Prostate gland (tissue), 2 donors: ENCODE measurements around the gene ZNF664. TPM values are rescaled to one million over a fixed set of nuclear protein-coding genes. Genes with fewer than 3 reads are reported as not detected.

ENCODE experiments used
- DNase-seq: peaks from one replicate; pipeline ENCODE4 v3.0.0-alpha.2; 2019; ENCODE audit warnings: low spot score
- H3K27ac ChIP-seq, 2 donors: fragments of 200-600 bp; sonication (generic); 2 replicates each; pipeline ENCODE4 v1.5.1; 2017 to 2019
- H3K27me3 ChIP-seq: fragments of 200-600 bp; sonication (generic); replicated peaks from 2 replicates; pipeline ENCODE4 v1.5.1; 2019; ENCODE audit not compliant: insufficient read depth
- H3K36me3 ChIP-seq, 2 donors: fragments of 200-600 bp; sonication (generic); 1 replicate in 1 of 2; 2 replicates in 1 of 2; pipeline versions ENCODE4 v1.5.1 to v1.8.1; 2017 to 2019
- H3K4me1 ChIP-seq: fragments of 200-600 bp; sonication (generic); replicated peaks from 2 replicates; pipeline ENCODE4 v1.5.1; 2019
- H3K4me3 ChIP-seq, 2 donors: fragments of 200-600 bp; sonication (generic); 2 replicates each; pipeline ENCODE4 v1.5.1; 2017 to 2019
- H3K9me3 ChIP-seq: fragments of 200-600 bp; sonication (generic); 2 replicates; pipeline ENCODE4 v1.5.1; 2017
- POLR2A ChIP-seq: fragments of 450-650 bp; IDR thresholded peaks from one replicate; pipeline ENCODE4 v1.6.1; 2016; ENCODE audit warnings: antibody characterized with exemption, mild to moderate bottlenecking
- POLR2AphosphoS5 ChIP-seq: sonication (generic); formaldehyde crosslinking; IDR thresholded peaks from one replicate; pipeline ENCODE4 v1.6.1; 2017; ENCODE audit warnings: antibody characterized with exemption
- WGBS: methylation state at CpG from one replicate; pipeline ENCODE4 v1.1.5; 2018; 5-methylcytosine and 5-hydroxymethylcytosine counted together
- intact Hi-C: fragments of 100-400 bp; cut with DNase I; formaldehyde crosslinking; loops from one replicate; pipeline ENCODE4 v1.14.2; 2022
- total RNA-seq, 2 donors: library from RNA; depleted of rRNA; stranded (reverse); fragments of >200 nt; gene quantifications; one replicate each; pipeline ENCODE4 v1.1.0, GENCODE V29; 2016
- TF ChIP-seq, protein P1 (sequence below), 4 experiments: fragments of 200-600 bp in 2 of 4; fragments of 450-650 bp in 2 of 4; sonication (generic) in 2 of 4; IDR thresholded peaks; 1 replicate in 3 of 4; 2 replicates in 1 of 4; pipeline ENCODE4 v1.5.1; 2016 to 2019; ENCODE audit warnings: antibody characterized with exemption in 4 of 4, mild to moderate bottlenecking in 2 of 4, moderate library complexity in 2 of 4

Gene ZNF664
- total RNA-seq, 2 donors from 2014 or later, result 59.4 to 70.5 TPM

- TF ChIP-seq, protein P1, sequence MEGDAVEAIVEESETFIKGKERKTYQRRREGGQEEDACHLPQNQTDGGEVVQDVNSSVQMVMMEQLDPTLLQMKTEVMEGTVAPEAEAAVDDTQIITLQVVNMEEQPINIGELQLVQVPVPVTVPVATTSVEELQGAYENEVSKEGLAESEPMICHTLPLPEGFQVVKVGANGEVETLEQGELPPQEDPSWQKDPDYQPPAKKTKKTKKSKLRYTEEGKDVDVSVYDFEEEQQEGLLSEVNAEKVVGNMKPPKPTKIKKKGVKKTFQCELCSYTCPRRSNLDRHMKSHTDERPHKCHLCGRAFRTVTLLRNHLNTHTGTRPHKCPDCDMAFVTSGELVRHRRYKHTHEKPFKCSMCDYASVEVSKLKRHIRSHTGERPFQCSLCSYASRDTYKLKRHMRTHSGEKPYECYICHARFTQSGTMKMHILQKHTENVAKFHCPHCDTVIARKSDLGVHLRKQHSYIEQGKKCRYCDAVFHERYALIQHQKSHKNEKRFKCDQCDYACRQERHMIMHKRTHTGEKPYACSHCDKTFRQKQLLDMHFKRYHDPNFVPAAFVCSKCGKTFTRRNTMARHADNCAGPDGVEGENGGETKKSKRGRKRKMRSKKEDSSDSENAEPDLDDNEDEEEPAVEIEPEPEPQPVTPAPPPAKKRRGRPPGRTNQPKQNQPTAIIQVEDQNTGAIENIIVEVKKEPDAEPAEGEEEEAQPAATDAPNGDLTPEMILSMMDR (IDR thresholded peaks at IDR 0.05), result no peak
- TF ChIP-seq POLR2A (no peak), POLR2AphosphoS5 (no peak)
- no peaks in the 10 kb centered on the region for H3K9me3 ChIP-seq
- intact Hi-C loops, result no loop called here
- no peak overlapping the region for H3K27ac ChIP-seq
- no peaks in the 10 kb centered on the region for H3K36me3 ChIP-seq
- H3K4me3 ChIP-seq, result no peak overlapping the region
- DNase-seq, result no peak
- H3K4me1 ChIP-seq, result no peaks in the 10 kb centered on the region
- H3K27me3 ChIP-seq, result no peaks in the 10 kb centered on the region
- WGBS, result 88% methylated on average over 7 of the region's 7 CpGs
These were observed 28.3 kb downstream of the ZNF664 start for GRCh38 chr12:124001343-124001742.

DNA sequence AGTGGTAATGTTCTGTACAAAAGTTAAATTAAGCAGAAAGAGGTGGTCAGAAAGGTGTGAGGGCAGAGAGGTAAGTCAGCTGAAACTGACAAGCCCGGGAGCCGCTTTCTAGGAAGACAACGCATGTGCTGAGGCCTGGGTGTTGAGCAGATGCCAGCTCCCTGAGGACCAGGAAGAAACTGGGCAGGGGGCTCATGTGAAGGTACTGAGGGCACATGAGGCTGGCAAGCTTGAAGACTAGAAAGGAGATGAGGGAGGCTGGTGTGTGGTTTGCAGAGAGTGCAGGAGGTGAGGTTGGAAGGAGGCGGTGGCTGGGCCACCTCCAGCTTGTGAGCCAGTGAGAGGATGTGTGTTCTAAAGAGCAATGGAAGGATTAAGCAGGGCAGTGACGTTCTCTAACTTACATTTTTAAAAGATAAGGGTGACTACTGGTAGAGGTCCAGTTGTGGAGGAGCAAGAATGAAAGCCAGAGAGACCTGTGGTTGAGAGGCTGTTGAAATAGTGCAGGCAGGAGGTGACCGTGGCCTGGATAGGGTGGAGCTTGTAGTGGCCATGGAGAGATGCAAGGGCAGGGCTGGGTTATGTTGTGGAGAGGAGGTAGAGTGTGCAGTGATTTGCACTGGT, 29.1 kb downstream of the ZNF664 start:
- no peaks in the 10 kb centered on the region for H3K4me1 ChIP-seq
- no peaks in the 10 kb centered on the region for H3K36me3 ChIP-seq
- WGBS, result 88% methylated on average over 6 of the region's 6 CpGs
- no peak for DNase-seq
- no peak overlapping the region for H3K27ac ChIP-seq
- H3K4me3 ChIP-seq, result no peak overlapping the region
- no peaks in the 10 kb centered on the region for H3K27me3 ChIP-seq
- TF ChIP-seq POLR2AphosphoS5, result no peak
- TF ChIP-seq, protein P1 (IDR thresholded peaks at IDR 0.05), result no peak
- no peak for TF ChIP-seq POLR2A
- H3K9me3 ChIP-seq, result no peaks in the 10 kb centered on the region
- intact Hi-C loops, result no loop called here

- no peaks in the 10 kb centered on the region for H3K27me3 ChIP-seq
- TF ChIP-seq POLR2AphosphoS5 (no peak), POLR2A (no peak)
- TF ChIP-seq, protein P1 (IDR thresholded peaks at IDR 0.05), result no peak
- 90% methylated on average over 2 of the region's 2 CpGs for WGBS
- DNase-seq, result no peak
- no peaks in the 10 kb centered on the region for H3K36me3 ChIP-seq
- H3K4me1 ChIP-seq, result no peaks in the 10 kb centered on the region
- intact Hi-C loops, result no loop called here
- no peaks in the 10 kb centered on the region for H3K9me3 ChIP-seq
- H3K4me3 ChIP-seq, result no peak overlapping the region
- H3K27ac ChIP-seq, result no peak overlapping the region
These were observed 29.6 kb downstream of the ZNF664 start for GRCh38 chr12:124002654-124003053.

DNA sequence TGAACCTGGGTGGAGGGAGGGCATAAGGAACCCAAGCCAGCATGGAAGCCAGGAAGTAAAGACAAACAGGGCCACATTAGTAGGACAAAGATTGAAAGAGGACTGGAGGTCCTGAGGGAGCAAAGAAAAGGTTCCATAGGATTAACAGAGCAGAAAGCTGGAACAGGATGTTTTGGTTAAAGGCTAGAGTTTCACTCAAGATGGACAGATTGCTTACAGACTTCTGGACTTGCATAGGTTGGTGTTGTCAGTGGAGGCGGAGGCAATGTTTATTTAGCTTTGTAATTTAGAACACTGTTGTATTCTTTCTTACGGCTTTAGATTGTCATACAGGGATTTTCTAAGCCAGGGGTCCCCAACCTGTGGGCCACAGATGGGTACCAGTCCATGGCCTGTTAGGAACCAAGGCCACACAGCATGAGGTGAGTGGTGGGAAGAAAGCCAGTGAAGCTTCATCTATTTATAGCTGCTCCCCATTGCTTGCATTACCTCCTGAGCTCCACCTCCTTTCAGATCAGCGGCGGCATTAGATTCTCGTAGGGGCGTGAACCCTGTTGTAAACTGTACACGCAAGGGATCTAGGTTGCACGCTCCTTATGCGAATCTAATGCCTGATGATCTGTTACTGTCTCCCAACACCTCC, 31.3 kb downstream of the ZNF664 start:
- WGBS, result 84% methylated on average over 9 of the region's 9 CpGs
- no peaks in the 10 kb centered on the region for H3K36me3 ChIP-seq
- no peak overlapping the region for H3K4me3 ChIP-seq
- no peak overlapping the region for H3K27ac ChIP-seq
- H3K9me3 ChIP-seq, result no peaks in the 10 kb centered on the region
- no peaks in the 10 kb centered on the region for H3K4me1 ChIP-seq
- intact Hi-C loops, result no loop called here
- DNase-seq, result no peak
- no peaks in the 10 kb centered on the region for H3K27me3 ChIP-seq
- TF ChIP-seq, protein P1 (IDR thresholded peaks at IDR 0.05), result no peak
- TF ChIP-seq POLR2AphosphoS5 (no peak), POLR2A (no peak)
